ENCODE data around the gene GAS1. TPM values are rescaled to one million over a fixed set of nuclear protein-coding genes. Genes with fewer than 3 reads are reported as not detected.

The GAS1 gene
- total RNA-seq, 1 donor from 2014 or later = 70.0 TPM

DNA sequence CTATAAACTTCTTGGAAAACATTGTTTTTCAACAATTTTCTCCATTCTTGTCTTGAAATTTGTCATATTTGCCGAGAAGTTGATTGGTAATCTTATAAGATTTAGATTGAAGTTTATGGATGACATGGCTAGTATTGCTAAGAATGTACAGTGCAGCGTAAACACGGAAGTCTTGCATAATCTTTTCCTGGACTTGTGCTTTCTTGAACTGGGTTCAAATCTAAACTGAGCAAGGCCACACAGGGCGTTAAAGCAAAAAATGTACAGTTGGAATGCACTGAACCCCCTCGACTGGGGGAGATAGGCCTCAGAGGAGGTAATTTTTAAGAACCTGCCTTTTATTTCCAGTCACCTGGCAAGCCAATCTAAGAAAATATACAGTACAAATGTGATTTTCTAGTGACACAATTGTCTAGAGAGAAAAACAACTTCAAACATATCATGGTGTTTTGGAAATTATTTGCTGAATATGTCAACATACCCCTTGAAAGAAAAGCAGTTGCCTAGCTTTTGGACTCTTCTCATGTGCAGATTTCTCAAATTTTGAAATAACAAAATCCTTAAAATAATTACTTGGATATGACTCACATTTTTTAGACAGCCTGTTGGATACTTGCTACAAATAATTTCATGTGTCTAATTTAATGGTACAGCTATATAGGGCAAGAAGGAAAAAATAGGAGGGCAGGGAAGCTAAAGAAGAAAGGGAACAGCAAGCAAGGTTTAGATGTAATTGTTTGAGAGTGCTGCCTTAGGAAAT is 18.5 kb upstream of the GAS1 start:
- TF ChIP-seq, protein P1, sequence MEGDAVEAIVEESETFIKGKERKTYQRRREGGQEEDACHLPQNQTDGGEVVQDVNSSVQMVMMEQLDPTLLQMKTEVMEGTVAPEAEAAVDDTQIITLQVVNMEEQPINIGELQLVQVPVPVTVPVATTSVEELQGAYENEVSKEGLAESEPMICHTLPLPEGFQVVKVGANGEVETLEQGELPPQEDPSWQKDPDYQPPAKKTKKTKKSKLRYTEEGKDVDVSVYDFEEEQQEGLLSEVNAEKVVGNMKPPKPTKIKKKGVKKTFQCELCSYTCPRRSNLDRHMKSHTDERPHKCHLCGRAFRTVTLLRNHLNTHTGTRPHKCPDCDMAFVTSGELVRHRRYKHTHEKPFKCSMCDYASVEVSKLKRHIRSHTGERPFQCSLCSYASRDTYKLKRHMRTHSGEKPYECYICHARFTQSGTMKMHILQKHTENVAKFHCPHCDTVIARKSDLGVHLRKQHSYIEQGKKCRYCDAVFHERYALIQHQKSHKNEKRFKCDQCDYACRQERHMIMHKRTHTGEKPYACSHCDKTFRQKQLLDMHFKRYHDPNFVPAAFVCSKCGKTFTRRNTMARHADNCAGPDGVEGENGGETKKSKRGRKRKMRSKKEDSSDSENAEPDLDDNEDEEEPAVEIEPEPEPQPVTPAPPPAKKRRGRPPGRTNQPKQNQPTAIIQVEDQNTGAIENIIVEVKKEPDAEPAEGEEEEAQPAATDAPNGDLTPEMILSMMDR (IDR thresholded peaks at IDR 0.05) = no peak
- H3K27ac Mint-ChIP-seq (ENCODE audit: unreplicated experiment) = no peak overlapping the region
- DNase-seq (ENCODE audit: low spot score) = no peak
- peaks cover 27% of the 10 kb centered on the region for H3K4me1 Mint-ChIP-seq (ENCODE audit: low read depth)
- H3K36me3 Mint-ChIP-seq (ENCODE audit: low read depth) = no peaks in the 10 kb centered on the region
- H3K27me3 Mint-ChIP-seq (ENCODE audit: low read depth) = no peaks in the 10 kb centered on the region
- H3K4me3 Mint-ChIP-seq (ENCODE audit: unreplicated experiment) = no peak overlapping the region
- H3K9me3 Mint-ChIP-seq (ENCODE audit: low read depth) = no peaks in the 10 kb centered on the region

DNA sequence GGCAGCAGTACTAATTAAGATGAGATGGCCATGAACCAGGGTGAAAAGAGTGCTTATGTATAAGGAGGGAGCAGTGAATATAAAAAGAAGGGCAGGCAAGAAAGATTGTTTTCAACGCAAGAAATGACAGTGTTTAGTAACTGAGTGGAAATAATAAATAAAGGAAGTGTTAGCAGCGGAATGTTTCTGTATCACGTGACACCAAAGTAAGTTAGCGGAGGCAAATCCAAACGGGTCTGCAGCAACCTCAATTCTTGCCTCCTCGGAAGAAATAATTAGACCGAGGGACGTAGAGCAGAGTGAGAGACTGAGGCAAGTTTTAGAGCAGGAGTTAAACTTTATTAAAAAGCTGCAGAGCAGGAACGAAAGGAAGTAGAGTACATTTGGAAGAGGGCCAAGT is 15.4 kb upstream of the GAS1 start:
- peaks cover 30% of the 10 kb centered on the region for H3K4me1 Mint-ChIP-seq (ENCODE audit: low read depth)
- H3K36me3 Mint-ChIP-seq (ENCODE audit: low read depth) = no peaks in the 10 kb centered on the region
- no peak for DNase-seq (ENCODE audit: low spot score)
- H3K9me3 Mint-ChIP-seq (ENCODE audit: low read depth) = no peaks in the 10 kb centered on the region
- no peak overlapping the region for H3K4me3 Mint-ChIP-seq (ENCODE audit: unreplicated experiment)
- no peaks in the 10 kb centered on the region for H3K27me3 Mint-ChIP-seq (ENCODE audit: low read depth)
- TF ChIP-seq, protein P1 (IDR thresholded peaks at IDR 0.05) = no peak
- H3K27ac Mint-ChIP-seq (ENCODE audit: unreplicated experiment) = no peak overlapping the region

DNA sequence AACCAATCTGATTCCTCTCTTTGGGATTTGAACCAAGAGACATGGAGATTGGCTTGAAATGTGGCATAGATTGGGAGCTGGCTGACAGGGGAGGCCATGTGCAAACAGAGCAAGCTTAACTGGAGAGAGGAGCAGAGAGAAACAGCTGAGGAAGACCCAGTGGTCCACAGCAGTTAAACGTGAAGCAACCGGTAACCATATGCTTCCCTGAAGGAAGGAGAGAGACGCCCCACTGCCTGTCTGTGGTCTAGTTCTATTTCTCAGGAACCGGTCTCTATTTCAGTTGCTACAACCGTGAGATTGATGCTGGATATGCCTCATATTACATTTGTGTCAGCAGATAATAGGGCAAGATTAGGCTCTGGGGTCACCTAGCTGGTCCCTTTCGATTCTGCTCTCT is 13.6 kb upstream of the GAS1 start:
- Mint-ChIP-seq H3K27me3 (ENCODE audit: low read depth) (no peaks in the 10 kb centered on the region), H3K27ac (ENCODE audit: unreplicated experiment) (no peak overlapping the region), H3K4me3 (ENCODE audit: unreplicated experiment) (no peak overlapping the region), H3K9me3 (ENCODE audit: low read depth) (no peaks in the 10 kb centered on the region), H3K4me1 (ENCODE audit: low read depth) (peaks cover 17% of the 10 kb centered on the region), H3K36me3 (ENCODE audit: low read depth) (no peaks in the 10 kb centered on the region)
- TF ChIP-seq, protein P1 (IDR thresholded peaks at IDR 0.05) = no peak
- DNase-seq (ENCODE audit: low spot score) = no peak

DNA sequence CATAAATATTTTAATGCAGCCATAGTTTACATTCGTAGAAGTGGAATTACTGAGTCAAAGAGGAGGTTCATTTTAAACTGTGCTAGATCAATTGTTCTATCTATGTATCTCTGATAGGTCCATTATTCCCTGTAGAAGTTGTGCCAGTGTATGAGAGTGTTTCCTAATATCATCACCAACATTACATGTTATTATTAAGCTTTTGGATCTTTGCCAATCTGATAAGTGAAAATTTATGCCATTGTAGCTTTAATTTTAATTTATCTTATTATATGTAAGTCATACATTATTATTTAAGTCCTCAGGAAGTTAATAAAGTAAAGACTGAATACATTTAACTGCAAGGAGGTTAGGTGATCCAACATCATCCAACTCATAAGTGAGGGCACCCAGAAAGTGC is 10.9 kb upstream of the GAS1 start:
- DNase-seq (ENCODE audit: low spot score) = no peak
- Mint-ChIP-seq H3K4me1 (ENCODE audit: low read depth) (peaks cover 12% of the 10 kb centered on the region), H3K27ac (ENCODE audit: unreplicated experiment) (no peak overlapping the region), H3K9me3 (ENCODE audit: low read depth) (no peaks in the 10 kb centered on the region), H3K4me3 (ENCODE audit: unreplicated experiment) (no peak overlapping the region), H3K36me3 (ENCODE audit: low read depth) (no peaks in the 10 kb centered on the region), H3K27me3 (ENCODE audit: low read depth) (peaks cover 2% of the 10 kb centered on the region)
- TF ChIP-seq, protein P1 (IDR thresholded peaks at IDR 0.05) = no peak

- Mint-ChIP-seq H3K27me3 (ENCODE audit: low read depth) (peaks cover 2% of the 10 kb centered on the region), H3K36me3 (ENCODE audit: low read depth) (peaks cover 3% of the 10 kb centered on the region)
- no peak for DNase-seq (ENCODE audit: low spot score)
Measured at GRCh38 chr9:86955561-86955960, 8.3 kb upstream of the GAS1 start.

More at GRCh38 chr9:86955561-86955960, 8.3 kb upstream of the GAS1 start:
- Mint-ChIP-seq H3K4me1 (ENCODE audit: low read depth) (peaks cover 12% of the 10 kb centered on the region), H3K9me3 (ENCODE audit: low read depth) (peaks cover 12% of the 10 kb centered on the region), H3K4me3 (ENCODE audit: unreplicated experiment) (no peak overlapping the region), H3K27ac (ENCODE audit: unreplicated experiment) (no peak overlapping the region)
- TF ChIP-seq, protein P1 (IDR thresholded peaks at IDR 0.05) = no peak

Measured in chondrocyte (in vitro differentiated cells).